Endothelial cell of umbilical vein (primary cell): Measurements from ENCODE around the gene FUT7.

Experiments used
- CTCF ChIP-seq, 2 donors: IDR thresholded peaks; 1 replicate in 1 of 2; 2 replicates in 1 of 2; pipeline ENCODE4 v1.5.1; 2011; ENCODE audit warnings: low read length in 2 of 2, mild to moderate bottlenecking in 2 of 2, moderate library complexity in 2 of 2, control low read depth in 1 of 2, inconsistent platforms in 1 of 2, low read depth in 1 of 2; ENCODE audit not compliant: insufficient read depth in 1 of 2; ENCODE audit errors: extremely low read depth in 1 of 2
- EZH2 ChIP-seq: IDR thresholded peaks from 2 replicates; pipeline ENCODE4 v1.6.1; 2012; ENCODE audit warnings: borderline replicate concordance, low read depth, mild to moderate bottlenecking, moderate library complexity, low read length, inconsistent platforms; ENCODE audit not compliant: severe bottlenecking
- FOS ChIP-seq: IDR thresholded peaks from 2 replicates; pipeline ENCODE4 v1.6.1; 2011; ENCODE audit warnings: mild to moderate bottlenecking, low read length, moderate library complexity, borderline replicate concordance; ENCODE audit not compliant: insufficient read depth
- GATA2 ChIP-seq: IDR thresholded peaks from 2 replicates; pipeline ENCODE4 v1.7.0; 2011; ENCODE audit warnings: low read depth, mild to moderate bottlenecking, moderate library complexity, mixed read lengths, low read length; ENCODE audit not compliant: insufficient read length, insufficient read depth
- JUN ChIP-seq: IDR thresholded peaks from 2 replicates; pipeline ENCODE4 v1.6.1; 2011; ENCODE audit warnings: borderline replicate concordance, low read depth; ENCODE audit not compliant: insufficient read length, insufficient read depth
- MYC ChIP-seq: IDR thresholded peaks from one replicate; pipeline ENCODE4 v1.6.1; 2011; ENCODE audit warnings: mild to moderate bottlenecking, low read depth, low read length
- POLR2A ChIP-seq: IDR thresholded peaks from 2 replicates; pipeline ENCODE4 v1.6.1; 2012; ENCODE audit warnings: low read depth, mild to moderate bottlenecking, control low read depth, low read length
- POLR2AphosphoS5 ChIP-seq: IDR thresholded peaks from 2 replicates; pipeline ENCODE4 v1.6.1; 2012; ENCODE audit warnings: low read depth, mild to moderate bottlenecking, control low read depth, low read length, moderate library complexity; ENCODE audit not compliant: insufficient read depth

- no peak for TF ChIP-seq CTCF (IDR thresholded peaks at IDR 0.05; ENCODE audit: extremely low read depth in 1 of 2, insufficient read depth in 1 of 2, low read depth in 1 of 2, low read length in 2 of 2)
- no peak for TF ChIP-seq EZH2
- TF ChIP-seq POLR2A = no peak
- no peak for TF ChIP-seq FOS
- TF ChIP-seq JUN = no peak
- no peak for TF ChIP-seq MYC
- TF ChIP-seq GATA2 = no peak
- no peak for TF ChIP-seq POLR2AphosphoS5
Observed at GRCh38 chr9:137073992-137074399, 42.1 kb upstream of the FUT7 start.
